Activated T-helper 1 cell treated with anti-CD3 and anti-CD28 coated beads, Interleukin-2, amount 50 U/mL, for 16 hours (primary cell): Measurements from ENCODE around the gene B3GLCT.
"Not testable (repeated sequence)": the region's sequence is repeated elsewhere in the genome, so short reads cannot be mapped to it uniquely, and the experiment has no call there.

Source experiments
- DNase-seq, 2 donors: peaks; one replicate each; pipeline ENCODE4 v3.0.0-alpha.2; 2020; ENCODE audit warnings: low read depth in 1 of 2, low spot score in 1 of 2

Gene B3GLCT

DNA sequence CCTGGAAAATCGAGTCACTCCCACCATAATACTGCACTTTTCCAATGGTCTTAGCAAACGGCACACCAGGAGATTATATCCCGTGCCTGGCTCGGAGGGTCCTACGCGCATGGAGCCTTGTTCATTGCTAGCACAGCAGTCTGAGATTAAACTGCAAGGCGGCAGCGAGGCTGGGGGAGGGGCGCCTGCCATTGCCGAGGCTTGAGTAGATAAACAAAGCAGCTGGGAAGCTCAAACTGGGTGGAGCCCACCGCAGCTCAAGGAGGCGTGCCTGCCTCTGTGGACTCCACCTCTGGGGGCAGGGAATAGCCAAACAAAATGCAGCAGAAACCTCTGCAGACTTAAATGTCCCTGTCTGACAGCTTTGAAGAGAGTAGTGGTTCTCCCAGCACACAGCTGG, 141.1 kb downstream of the B3GLCT start:
- not testable (repeated sequence) for DNase-seq

GRCh38 chr13:31346891-31347290, 147.1 kb downstream of the B3GLCT start:
- no peak for DNase-seq

GRCh38 chr13:31349156-31349555, 149.4 kb downstream of the B3GLCT start:
- no peak for DNase-seq

- DNase-seq: no peak
Observed at GRCh38 chr13:31350560-31350959, 150.8 kb downstream of the B3GLCT start.

GRCh38 chr13:31351376-31351775, 151.6 kb downstream of the B3GLCT start:
- DNase-seq: no peak

- no peak for DNase-seq
Observed at GRCh38 chr13:31352467-31352866, 152.7 kb downstream of the B3GLCT start.

- no peak for DNase-seq
Observed at GRCh38 chr13:31355001-31355400, 155.2 kb downstream of the B3GLCT start.

DNA sequence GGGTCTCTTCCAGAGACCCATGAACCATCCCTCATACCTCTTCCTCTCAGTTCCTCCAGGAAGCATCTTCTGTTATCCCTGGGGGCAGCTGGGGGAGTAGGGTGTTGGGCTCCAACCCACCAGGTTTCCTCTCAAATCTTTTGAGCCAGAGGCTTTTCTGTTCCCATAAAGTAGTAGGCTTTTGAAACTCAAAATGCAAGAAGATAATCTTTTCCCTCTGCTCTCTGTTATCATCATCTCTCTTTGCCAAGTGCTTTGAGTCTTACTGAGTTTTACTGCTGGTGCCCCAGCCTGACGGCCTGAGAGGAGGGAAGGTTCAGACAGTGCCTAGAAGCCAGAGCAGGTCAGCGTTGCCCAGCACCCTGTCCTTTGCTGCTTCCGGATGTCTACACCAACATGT, 157.2 kb downstream of the B3GLCT start:
- no peak for DNase-seq

DNA sequence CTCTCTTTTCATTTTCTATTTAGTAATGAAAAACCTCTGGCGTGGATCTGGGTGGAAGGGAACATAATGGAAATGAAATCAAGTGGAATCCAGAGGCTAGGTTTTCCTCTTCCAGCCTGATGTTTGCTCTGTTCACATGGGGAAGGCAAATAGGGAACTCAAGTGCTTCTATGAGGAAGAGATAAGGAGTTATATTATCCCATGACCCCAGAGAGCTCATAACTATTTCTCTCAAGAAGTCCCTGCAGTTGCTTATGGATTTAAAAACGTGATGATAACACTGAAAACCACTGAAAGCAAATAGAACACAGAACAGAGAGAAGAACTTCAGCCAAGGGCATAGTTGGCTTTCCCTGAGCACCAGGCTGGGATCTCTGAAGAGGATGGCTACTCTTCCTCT, 157.8 kb downstream of the B3GLCT start:
- DNase-seq: no peak

- DNase-seq: no peak
Observed at GRCh38 chr13:31361673-31362072, 161.9 kb downstream of the B3GLCT start.

- no peak for DNase-seq
Observed at GRCh38 chr13:31365630-31366029, 165.9 kb downstream of the B3GLCT start.

- no peak for DNase-seq
Observed at GRCh38 chr13:31367410-31367809, 167.6 kb downstream of the B3GLCT start.

GRCh38 chr13:31369213-31369612, 169.4 kb downstream of the B3GLCT start:
- DNase-seq: no peak

DNA sequence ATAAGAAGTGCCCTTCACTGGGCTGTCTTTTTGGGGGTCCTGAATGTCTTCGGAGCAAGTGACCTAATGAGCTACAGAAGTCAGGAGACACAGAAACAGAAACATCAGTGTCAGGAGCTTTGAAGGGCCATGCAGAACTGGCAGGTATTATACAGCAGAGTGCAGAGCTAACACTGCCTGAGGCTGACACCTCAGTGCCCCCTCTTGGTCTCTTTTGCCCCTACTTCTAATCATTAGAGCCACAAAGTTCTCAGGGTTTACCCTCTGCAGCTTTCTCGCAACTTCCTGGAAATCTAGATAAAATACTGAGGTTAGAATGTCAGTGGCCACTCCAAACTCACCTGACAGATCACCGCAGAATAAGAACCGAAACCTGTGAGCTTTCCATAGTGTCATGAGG, 172.7 kb downstream of the B3GLCT start:
- no peak for DNase-seq

GRCh38 chr13:31374682-31375081, 174.9 kb downstream of the B3GLCT start:
- no peak for DNase-seq

DNA sequence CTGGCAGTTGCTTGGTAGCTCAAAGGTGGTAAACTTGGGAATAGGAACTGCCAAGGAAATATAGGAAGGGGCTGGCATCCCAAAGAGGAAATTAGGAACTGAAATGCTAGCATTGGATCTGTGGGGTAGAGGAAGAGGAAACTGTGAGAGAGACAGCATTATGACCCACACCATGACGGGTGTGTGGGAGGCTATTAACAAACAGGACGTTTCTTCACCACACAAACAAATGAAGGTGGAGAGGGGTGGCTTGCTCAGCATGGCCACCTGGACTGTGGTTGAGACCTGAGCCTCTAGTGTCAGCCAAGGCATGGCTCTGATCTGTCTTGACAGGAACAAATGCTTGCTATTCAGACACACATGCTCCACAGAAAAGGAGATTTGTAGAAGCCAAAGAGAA, 178.2 kb downstream of the B3GLCT start:
- DNase-seq: no peak

DNA sequence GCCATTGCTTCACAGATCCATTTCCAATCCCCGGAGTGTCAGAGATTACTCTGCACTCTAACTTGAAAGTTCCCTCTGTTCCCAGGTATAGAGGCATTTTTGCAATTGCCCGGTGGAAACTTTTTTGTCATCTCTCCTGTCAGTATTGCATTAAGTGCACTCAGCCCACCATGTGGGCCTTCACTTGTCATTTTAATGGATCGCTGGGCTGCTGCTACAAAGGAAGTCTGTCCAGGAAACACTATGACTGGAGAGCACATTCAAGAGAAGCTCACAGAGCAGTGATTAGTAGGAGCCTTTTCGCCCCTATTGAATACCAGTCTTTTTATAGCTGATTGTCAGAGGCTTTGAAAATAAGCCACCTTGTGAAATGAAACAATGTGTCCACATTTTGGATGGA, 180.9 kb downstream of the B3GLCT start:
- no peak for DNase-seq
